OCI-LY1 (cell line): Measurements from ENCODE around the gene AUP1.

Source experiments
- H2AFZ ChIP-seq: fragments of 200-600 bp; sonication (generic), shearing (Covaris generic); 2 replicates; pipeline ENCODE4 v1.6.0; 2014; ENCODE audit warnings: antibody characterized with exemption, mild to moderate bottlenecking, low read length
- H3F3A ChIP-seq: fragments of 200-600 bp; sonication (generic), shearing (Covaris generic); 2 replicates; pipeline ENCODE4 v1.6.0; 2014; ENCODE audit warnings: mild to moderate bottlenecking, antibody characterized with exemption, low read length, moderate library complexity; ENCODE audit not compliant: insufficient read depth
- H3K27ac ChIP-seq: fragments of 200-600 bp; sonication (generic); 2 replicates; pipeline ENCODE4 v1.5.1; 2014; ENCODE audit warnings: low read length, mixed run types, mild to moderate bottlenecking, low read depth; ENCODE audit not compliant: poor library complexity, severe bottlenecking
- H3K27me3 ChIP-seq: fragments of 200-600 bp; sonication (generic); 2 replicates; pipeline ENCODE4 v1.6.0; 2014; ENCODE audit warnings: antibody characterized with exemption, mild to moderate bottlenecking, low read length, moderate library complexity; ENCODE audit not compliant: insufficient read depth
- H3K36me3 ChIP-seq: fragments of 200-600 bp; sonication (generic); 2 replicates; pipeline ENCODE4 v1.6.1; 2014; ENCODE audit warnings: mild to moderate bottlenecking, antibody characterized with exemption, low read length, moderate library complexity, mixed read lengths; ENCODE audit not compliant: insufficient read depth
- H3K4me1 ChIP-seq: fragments of 200-600 bp; sonication (generic); 2 replicates; pipeline ENCODE4 v1.5.1; 2014; ENCODE audit warnings: mild to moderate bottlenecking, low read length, moderate library complexity; ENCODE audit not compliant: insufficient read depth, severe bottlenecking
- H3K4me2 ChIP-seq: fragments of 200-600 bp; sonication (generic), shearing (Covaris generic); 2 replicates; pipeline ENCODE4 v1.6.1; 2014; ENCODE audit warnings: low read length
- H3K4me3 ChIP-seq: fragments of 200-600 bp; sonication (generic); 2 replicates; pipeline ENCODE4 v1.5.1; 2014; ENCODE audit warnings: low read length, low read depth, mild to moderate bottlenecking, mixed read lengths; ENCODE audit not compliant: poor library complexity, severe bottlenecking
- H3K79me2 ChIP-seq: fragments of 200-600 bp; shearing (Covaris generic); 2 replicates; pipeline ENCODE4 v1.6.1; 2016; ENCODE audit warnings: mixed run types, low read length, mixed read lengths; ENCODE audit not compliant: insufficient read depth
- H3K9ac ChIP-seq: fragments of 200-600 bp; sonication (generic), shearing (Covaris generic); 2 replicates; pipeline ENCODE4 v1.6.1; 2014; ENCODE audit warnings: mild to moderate bottlenecking, low read length, mixed read lengths
- H3K9me2 ChIP-seq: fragments of 200-600 bp; sonication (generic), shearing (Covaris generic); 2 replicates; pipeline ENCODE4 v1.6.1; 2014; ENCODE audit warnings: low read depth, mild to moderate bottlenecking, low read length, mixed read lengths
- H3K9me3 ChIP-seq: fragments of 200-600 bp; shearing (Covaris generic); 2 replicates; pipeline ENCODE4 v1.6.1; 2014; ENCODE audit warnings: low read length, mixed read lengths
- H4K20me1 ChIP-seq: fragments of 200-600 bp; sonication (generic), shearing (Covaris generic); 2 replicates; pipeline ENCODE4 v1.6.0; 2016; ENCODE audit warnings: mild to moderate bottlenecking, low read length; ENCODE audit not compliant: insufficient read depth
- EZH2 ChIP-seq: fragments of 200-600 bp; sonication (generic), shearing (Covaris generic); IDR thresholded peaks from 2 replicates; pipeline ENCODE4 v1.8.0; 2017; ENCODE audit warnings: borderline replicate concordance, mixed run types, mild to moderate bottlenecking, antibody characterized with exemption, low read length, moderate library complexity, mixed read lengths
- TF ChIP-seq, protein P1 (sequence below): fragments of 200-600 bp; sonication (generic), shearing (Covaris generic); IDR thresholded peaks from 2 replicates; pipeline ENCODE4 v1.5.1; 2017; ENCODE audit warnings: mild to moderate bottlenecking, antibody characterized with exemption, low read length, moderate library complexity, mixed read lengths

AUP1 gene

GRCh38 chr2:74501335-74502071 lies 28.0 kb downstream of the AUP1 start:
- no peaks in the 10 kb centered on the region for H4K20me1 ChIP-seq
- H3K4me3 ChIP-seq, result no peak overlapping the region
- H3K9ac ChIP-seq, result no peak overlapping the region
- no peak overlapping the region for H3K27ac ChIP-seq
- peaks cover 25% of the 10 kb centered on the region for H3K4me1 ChIP-seq
- TF ChIP-seq, protein P1, sequence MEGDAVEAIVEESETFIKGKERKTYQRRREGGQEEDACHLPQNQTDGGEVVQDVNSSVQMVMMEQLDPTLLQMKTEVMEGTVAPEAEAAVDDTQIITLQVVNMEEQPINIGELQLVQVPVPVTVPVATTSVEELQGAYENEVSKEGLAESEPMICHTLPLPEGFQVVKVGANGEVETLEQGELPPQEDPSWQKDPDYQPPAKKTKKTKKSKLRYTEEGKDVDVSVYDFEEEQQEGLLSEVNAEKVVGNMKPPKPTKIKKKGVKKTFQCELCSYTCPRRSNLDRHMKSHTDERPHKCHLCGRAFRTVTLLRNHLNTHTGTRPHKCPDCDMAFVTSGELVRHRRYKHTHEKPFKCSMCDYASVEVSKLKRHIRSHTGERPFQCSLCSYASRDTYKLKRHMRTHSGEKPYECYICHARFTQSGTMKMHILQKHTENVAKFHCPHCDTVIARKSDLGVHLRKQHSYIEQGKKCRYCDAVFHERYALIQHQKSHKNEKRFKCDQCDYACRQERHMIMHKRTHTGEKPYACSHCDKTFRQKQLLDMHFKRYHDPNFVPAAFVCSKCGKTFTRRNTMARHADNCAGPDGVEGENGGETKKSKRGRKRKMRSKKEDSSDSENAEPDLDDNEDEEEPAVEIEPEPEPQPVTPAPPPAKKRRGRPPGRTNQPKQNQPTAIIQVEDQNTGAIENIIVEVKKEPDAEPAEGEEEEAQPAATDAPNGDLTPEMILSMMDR, result no peak
- no peak for TF ChIP-seq EZH2
- H3K4me2 ChIP-seq, result no peak overlapping the region
- H3K79me2 ChIP-seq, result no peaks in the 10 kb centered on the region
- no peaks in the 10 kb centered on the region for H3F3A ChIP-seq
- peaks cover 25% of the 10 kb centered on the region; the same call in 1 of the 2 replicates for H3K27me3 ChIP-seq
- H3K9me2 ChIP-seq, result no peaks in the 10 kb centered on the region
- H3K36me3 ChIP-seq, result peaks cover 17% of the 10 kb centered on the region
- H2AFZ ChIP-seq, result no peak overlapping the region
- H3K9me3 ChIP-seq, result no peaks in the 10 kb centered on the region

DNA sequence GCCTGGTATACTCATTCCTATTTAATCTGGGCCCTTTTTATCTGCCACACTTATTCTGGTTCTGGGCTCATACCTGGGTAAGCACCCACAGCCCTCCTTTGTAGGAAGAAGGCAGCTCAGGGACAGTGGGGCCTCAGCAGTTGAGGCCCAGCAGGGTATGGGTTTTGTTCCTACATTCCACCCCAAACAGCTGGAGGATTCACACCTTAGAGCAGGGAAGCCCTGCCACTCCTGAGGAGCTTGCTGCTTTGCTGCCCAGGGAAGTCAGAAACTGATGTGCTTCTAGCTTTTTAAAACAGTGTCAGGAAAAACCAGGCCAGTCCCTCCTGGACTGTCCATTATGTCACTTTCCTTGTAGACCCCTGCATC lies 28.9 kb downstream of the AUP1 start:
- no peak for TF ChIP-seq EZH2
- TF ChIP-seq, protein P1, result no peak
- H3K9ac ChIP-seq, result no peak overlapping the region
- no peak overlapping the region for H3K4me2 ChIP-seq
- H3K27ac ChIP-seq, result no peak overlapping the region
- peaks cover 17% of the 10 kb centered on the region for H3K4me1 ChIP-seq
- no peak overlapping the region for H3K4me3 ChIP-seq
- H4K20me1 ChIP-seq, result no peaks in the 10 kb centered on the region
- H3K79me2 ChIP-seq, result no peaks in the 10 kb centered on the region
- peaks cover 11% of the 10 kb centered on the region for H3K36me3 ChIP-seq
- no peak overlapping the region for H2AFZ ChIP-seq
- H3F3A ChIP-seq, result no peaks in the 10 kb centered on the region
- no peaks in the 10 kb centered on the region for H3K9me2 ChIP-seq
- H3K27me3 ChIP-seq, result peaks cover 25% of the 10 kb centered on the region; the same call in 1 of the 2 replicates
- H3K9me3 ChIP-seq, result no peaks in the 10 kb centered on the region

GRCh38 chr2:74499940-74500577 lies 29.4 kb downstream of the AUP1 start:
- Histone ChIP-seq H3K9me3 (no peaks in the 10 kb centered on the region), H3K9me2 (no peaks in the 10 kb centered on the region), H3F3A (no peaks in the 10 kb centered on the region), H3K27me3 (peaks cover 25% of the 10 kb centered on the region; the same call in 1 of the 2 replicates), H3K36me3 (peaks cover 5% of the 10 kb centered on the region), H3K4me1 (peaks cover 15% of the 10 kb centered on the region), H3K79me2 (no peaks in the 10 kb centered on the region), H3K27ac (no peak overlapping the region), H4K20me1 (no peaks in the 10 kb centered on the region), H3K9ac (no peak overlapping the region), H2AFZ (no peak overlapping the region), H3K4me2 (no peak overlapping the region), H3K4me3 (no peak overlapping the region)
- TF ChIP-seq, protein P1, result no peak
- no peak for TF ChIP-seq EZH2
